PC-3 (cell line): ENCODE measurements around the gene GGACT. TPM values are rescaled to one million over a fixed set of nuclear protein-coding genes. Genes with fewer than 3 reads are reported as not detected.

Source experiments
- ATAC-seq: fragments of 200-7000 bp; cut with Tn5 transposase; 2 replicates; pipeline ENCODE4 v1.9.1; 2020; ENCODE audit warnings: mild to moderate bottlenecking, moderate library complexity
- BruUV-seq: library from RNA; stranded (reverse); fragments of 400-500 nt; replicated peaks from 2 replicates; lab custom pipeline; 2021; lab: Mats Ljungman, UMichigan
- CTCF ChIA-PET: fragments of 300-600 bp; sonication (Branson Sonifier 250); formaldehyde crosslinking; loops from one replicate; lab custom pipeline; 2022; ENCODE audit warnings: antibody characterized with exemption; lab: Charles Lee
- POLR2A ChIA-PET: fragments of 300-600 bp; sonication (Branson Sonifier 250); formaldehyde crosslinking; loops from one replicate; lab custom pipeline; 2022; ENCODE audit warnings: antibody characterized with exemption; ENCODE audit not compliant: unreplicated experiment; lab: Charles Lee
- DNase-seq: peaks from one replicate; pipeline ENCODE4 v3.0.0-alpha.2; 2015
- H2AFZ ChIP-seq: fragments of 300-600 bp; sonication (generic); 2 replicates; pipeline ENCODE4 v1.6.0; 2016; ENCODE audit warnings: antibody characterized with exemption, low read length
- H3F3A ChIP-seq: fragments of 300-600 bp; sonication (generic); one replicate; pipeline ENCODE4 v1.6.0; 2017; ENCODE audit warnings: antibody characterized with exemption, low read length, control low read depth, mild to moderate bottlenecking; ENCODE audit not compliant: unreplicated experiment
- H3K27ac ChIP-seq: fragments of 300-600 bp; sonication (generic); 2 replicates; pipeline ENCODE4 v1.5.1; 2016; ENCODE audit warnings: mild to moderate bottlenecking, low read length
- H3K27me3 ChIP-seq: fragments of 300-600 bp; sonication (generic); 2 replicates; pipeline ENCODE4 v1.6.1; 2016; ENCODE audit warnings: low read length, mixed read lengths
- H3K36me3 ChIP-seq: fragments of 300-600 bp; sonication (generic); 2 replicates; pipeline ENCODE4 v1.6.1; 2016; ENCODE audit warnings: low read depth, mixed run types, low read length, mixed read lengths
- H3K4me1 ChIP-seq: fragments of 300-600 bp; sonication (generic); 2 replicates; pipeline ENCODE4 v1.5.1; 2016; ENCODE audit warnings: low read length; ENCODE audit not compliant: insufficient read depth
- H3K4me2 ChIP-seq: fragments of 300-600 bp; sonication (generic); 2 replicates; pipeline ENCODE4 v1.6.0; 2016; ENCODE audit warnings: low read length
- H3K4me3 ChIP-seq: fragments of 300-600 bp; sonication (generic); 2 replicates; pipeline ENCODE4 v1.5.1; 2016; ENCODE audit warnings: mild to moderate bottlenecking, low read length, mixed read lengths
- H3K79me2 ChIP-seq: fragments of 300-600 bp; sonication (generic); 2 replicates; pipeline ENCODE4 v1.6.1; 2017; ENCODE audit warnings: low read length, mixed read lengths
- H3K9ac ChIP-seq: fragments of 300-600 bp; sonication (generic); 2 replicates; pipeline ENCODE4 v1.6.0; 2016; ENCODE audit warnings: mild to moderate bottlenecking, low read length
- H3K9me2 ChIP-seq: fragments of 300-600 bp; sonication (generic); replicated peaks from 2 replicates; pipeline ENCODE4 v1.6.1; 2016; ENCODE audit warnings: mixed run types, low read length, mixed read lengths
- H3K9me3 ChIP-seq: fragments of 300-600 bp; sonication (generic); 2 replicates; pipeline ENCODE4 v1.6.1; 2016; ENCODE audit warnings: low read length, mixed read lengths
- H4K20me1 ChIP-seq: fragments of 300-600 bp; sonication (generic); 2 replicates; pipeline ENCODE4 v1.6.1; 2016; ENCODE audit warnings: low read length, mixed read lengths
- EZH2 ChIP-seq: fragments of 300-600 bp; sonication (generic); IDR thresholded peaks from one replicate; pipeline ENCODE4 v1.6.1; 2017; ENCODE audit warnings: antibody characterized with exemption, mild to moderate bottlenecking, low read length; ENCODE audit not compliant: unreplicated experiment
- EZH2phosphoT487 ChIP-seq: fragments of 300-600 bp; sonication (generic); IDR thresholded peaks from 2 replicates; pipeline ENCODE4 v1.6.1; 2018; ENCODE audit warnings: mild to moderate bottlenecking, antibody characterized with exemption, low read length, borderline replicate concordance
- intact Hi-C: fragments of 100-400 bp; cut with micrococcal nuclease; formaldehyde crosslinking; loops from 2 replicates; pipeline ENCODE4 v1.9.0; 2023
- total RNA-seq: library from RNA; depleted of rRNA; stranded (reverse); fragments of >200 nt; gene quantifications from 2 replicates; pipeline ENCODE4 v1.2.3, GENCODE V29; 2014
- TF ChIP-seq, protein P1 (sequence below): fragments of 300-600 bp; sonication (generic); conservative IDR thresholded peaks from 2 replicates; pipeline ENCODE4 v1.5.1; 2017; ENCODE audit warnings: antibody characterized with exemption, low read depth, mild to moderate bottlenecking, low read length

The GGACT gene
- total RNA-seq, 1 experiment from 2014 or later, result 0.77 TPM

DNA sequence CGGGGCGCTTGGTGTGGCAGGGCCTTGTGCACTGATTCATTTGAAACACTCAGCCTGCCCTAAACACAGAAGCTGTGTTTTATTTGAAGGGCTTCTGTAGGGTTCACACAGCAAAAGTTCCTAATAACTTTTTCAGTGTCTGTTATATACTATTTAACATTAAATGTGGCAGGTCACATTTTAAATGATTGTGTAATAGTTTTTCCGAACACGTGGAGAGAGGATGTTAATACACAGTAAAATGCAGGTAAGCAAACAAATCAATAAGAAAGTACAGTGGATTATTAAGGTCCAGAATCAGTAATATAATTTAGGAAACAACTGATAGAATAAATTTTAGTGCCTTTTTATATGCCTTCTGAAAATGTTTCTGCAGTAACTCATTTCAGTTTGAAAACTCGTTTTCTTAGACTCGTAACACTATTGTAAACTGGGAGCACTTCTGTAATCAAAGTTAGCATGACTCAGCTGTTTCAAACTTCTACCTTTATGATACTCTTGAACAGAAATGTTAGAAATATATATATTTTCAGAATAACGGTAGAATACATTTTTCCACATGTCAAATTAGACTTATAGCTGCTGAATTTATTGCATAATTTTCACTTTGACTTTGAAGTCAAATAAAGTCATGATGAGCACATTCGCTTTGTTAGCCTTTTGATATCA is 70.1 kb downstream of the GGACT start:
- Histone ChIP-seq H3K9ac (no peak overlapping the region), H3K9me2 (no peaks in the 10 kb centered on the region), H3K27me3 (no peaks in the 10 kb centered on the region), H3K79me2 (no peaks in the 10 kb centered on the region), H3K4me1 (peaks cover 4% of the 10 kb centered on the region; the same call in 1 of the 2 replicates), H3F3A (no peaks in the 10 kb centered on the region), H4K20me1 (no peaks in the 10 kb centered on the region), H3K4me3 (no peak overlapping the region), H2AFZ (no peak overlapping the region), H3K27ac (no peak overlapping the region), H3K4me2 (no peak overlapping the region), H3K9me3 (no peaks in the 10 kb centered on the region), H3K36me3 (no peaks in the 10 kb centered on the region; the same call in 1 of the 2 replicates)
- DNase-seq, result no peak
- BruUV-seq, result no TSS peak
- CTCF ChIA-PET, result no interaction called here
- POLR2A ChIA-PET, result no interaction called here
- TF ChIP-seq EZH2 (no peak), EZH2phosphoT487 (no peak)
- TF ChIP-seq, protein P1, sequence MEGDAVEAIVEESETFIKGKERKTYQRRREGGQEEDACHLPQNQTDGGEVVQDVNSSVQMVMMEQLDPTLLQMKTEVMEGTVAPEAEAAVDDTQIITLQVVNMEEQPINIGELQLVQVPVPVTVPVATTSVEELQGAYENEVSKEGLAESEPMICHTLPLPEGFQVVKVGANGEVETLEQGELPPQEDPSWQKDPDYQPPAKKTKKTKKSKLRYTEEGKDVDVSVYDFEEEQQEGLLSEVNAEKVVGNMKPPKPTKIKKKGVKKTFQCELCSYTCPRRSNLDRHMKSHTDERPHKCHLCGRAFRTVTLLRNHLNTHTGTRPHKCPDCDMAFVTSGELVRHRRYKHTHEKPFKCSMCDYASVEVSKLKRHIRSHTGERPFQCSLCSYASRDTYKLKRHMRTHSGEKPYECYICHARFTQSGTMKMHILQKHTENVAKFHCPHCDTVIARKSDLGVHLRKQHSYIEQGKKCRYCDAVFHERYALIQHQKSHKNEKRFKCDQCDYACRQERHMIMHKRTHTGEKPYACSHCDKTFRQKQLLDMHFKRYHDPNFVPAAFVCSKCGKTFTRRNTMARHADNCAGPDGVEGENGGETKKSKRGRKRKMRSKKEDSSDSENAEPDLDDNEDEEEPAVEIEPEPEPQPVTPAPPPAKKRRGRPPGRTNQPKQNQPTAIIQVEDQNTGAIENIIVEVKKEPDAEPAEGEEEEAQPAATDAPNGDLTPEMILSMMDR, result no peak
- intact Hi-C loops, result no loop called here
- no peak for ATAC-seq

DNA sequence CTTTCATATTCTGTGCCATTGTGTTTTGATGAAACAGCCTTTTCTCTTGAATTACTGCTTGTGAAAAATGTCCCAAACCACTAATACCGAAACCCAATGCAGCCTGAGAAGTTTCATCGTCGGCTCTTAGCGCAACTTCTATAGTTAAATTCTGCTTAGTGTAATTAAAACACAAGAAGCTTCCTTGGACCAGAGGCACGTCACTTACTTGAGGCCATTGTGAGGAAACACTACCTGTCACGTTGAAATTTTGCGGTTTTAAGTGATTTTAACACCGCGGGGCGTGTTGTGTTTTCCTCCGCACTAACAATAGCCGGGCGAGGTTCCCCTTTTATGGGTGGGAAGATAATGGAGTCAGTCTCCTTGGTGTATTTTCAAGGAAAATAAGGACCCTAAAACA is 70.9 kb downstream of the GGACT start:
- H3F3A ChIP-seq, result no peaks in the 10 kb centered on the region
- DNase-seq (no peak), ATAC-seq (no peak)
- no peak overlapping the region for H2AFZ ChIP-seq
- no peak overlapping the region for H3K27ac ChIP-seq
- H3K9ac ChIP-seq, result no peak overlapping the region
- ChIA-PET CTCF (no interaction called here), POLR2A (no interaction called here)
- H3K79me2 ChIP-seq, result no peaks in the 10 kb centered on the region
- no peaks in the 10 kb centered on the region for H3K27me3 ChIP-seq
- H3K4me3 ChIP-seq, result no peak overlapping the region
- H3K9me3 ChIP-seq, result no peaks in the 10 kb centered on the region
- H3K9me2 ChIP-seq, result no peaks in the 10 kb centered on the region
- no peaks in the 10 kb centered on the region for H4K20me1 ChIP-seq
- H3K4me1 ChIP-seq, result peaks cover 4% of the 10 kb centered on the region; the same call in 1 of the 2 replicates
- intact Hi-C loops, result no loop called here
- TF ChIP-seq EZH2 (no peak), EZH2phosphoT487 (no peak)
- TF ChIP-seq, protein P1, result no peak
- H3K36me3 ChIP-seq, result no peaks in the 10 kb centered on the region; the same call in 1 of the 2 replicates
- BruUV-seq, result no TSS peak
- no peak overlapping the region for H3K4me2 ChIP-seq

DNA sequence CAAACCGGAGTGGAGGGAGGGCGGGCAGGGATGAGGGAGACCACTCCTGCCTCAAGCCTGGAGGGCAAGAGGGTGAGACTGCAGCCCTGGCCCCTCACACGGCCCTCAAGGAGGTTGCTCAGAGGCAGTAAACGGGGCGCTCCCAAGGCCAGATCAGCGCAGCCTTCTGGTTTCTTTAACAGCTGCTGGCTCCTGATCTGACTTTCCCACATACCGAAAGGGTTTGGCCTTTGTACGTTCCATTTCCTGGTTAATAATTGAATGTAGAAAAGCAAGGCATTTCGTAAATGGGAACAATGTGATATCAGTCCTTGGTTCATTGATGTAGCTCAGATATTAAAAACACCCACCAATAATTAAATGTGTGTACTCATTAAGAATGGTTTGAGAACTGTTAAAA is 71.5 kb downstream of the GGACT start:
- no peak overlapping the region for H3K27ac ChIP-seq
- no peaks in the 10 kb centered on the region for H3K27me3 ChIP-seq
- H3K9ac ChIP-seq, result no peak overlapping the region
- BruUV-seq, result no TSS peak
- peaks cover 4% of the 10 kb centered on the region; the same call in 1 of the 2 replicates for H3K4me1 ChIP-seq
- no peaks in the 10 kb centered on the region for H3K9me3 ChIP-seq
- ChIA-PET CTCF (no interaction called here), POLR2A (no interaction called here)
- intact Hi-C loops, result no loop called here
- no peak overlapping the region for H2AFZ ChIP-seq
- H3K36me3 ChIP-seq, result no peaks in the 10 kb centered on the region; the same call in 1 of the 2 replicates
- H4K20me1 ChIP-seq, result no peaks in the 10 kb centered on the region
- no peaks in the 10 kb centered on the region for H3F3A ChIP-seq
- no peaks in the 10 kb centered on the region for H3K9me2 ChIP-seq
- ATAC-seq (no peak), DNase-seq (no peak)
- H3K4me2 ChIP-seq, result no peak overlapping the region
- no peak overlapping the region for H3K4me3 ChIP-seq
- H3K79me2 ChIP-seq, result no peaks in the 10 kb centered on the region
- TF ChIP-seq, protein P1, result no peak
- TF ChIP-seq EZH2 (no peak), EZH2phosphoT487 (no peak)
